ENCODE measurements around the gene SNX15. TPM values are rescaled to one million over a fixed set of nuclear protein-coding genes. Genes with fewer than 3 reads are reported as not detected.
"Not testable (repeated sequence)": the region's sequence is repeated elsewhere in the genome, so short reads cannot be mapped to it uniquely, and the experiment has no call there.

SNX15 gene
- 10 to 100 TPM; 25.5 to 34.3 (median 30.4) TPM for polyA plus RNA-seq (ENCODE audit: insufficient read length in 4 of 4)

GRCh38 chr11:65027213-65028067, at the start of gene SNX15:
Gene SNX15, plus strand, starts transcription at chr11:65027439. Its CDS starts 99 bp downstream, at chr11:65027538.
- DNase-seq (ENCODE audit: low read depth in 4 of 4, low spot score in 2 of 4), result peak; percentile 96 to 98 (median 96)

DNA sequence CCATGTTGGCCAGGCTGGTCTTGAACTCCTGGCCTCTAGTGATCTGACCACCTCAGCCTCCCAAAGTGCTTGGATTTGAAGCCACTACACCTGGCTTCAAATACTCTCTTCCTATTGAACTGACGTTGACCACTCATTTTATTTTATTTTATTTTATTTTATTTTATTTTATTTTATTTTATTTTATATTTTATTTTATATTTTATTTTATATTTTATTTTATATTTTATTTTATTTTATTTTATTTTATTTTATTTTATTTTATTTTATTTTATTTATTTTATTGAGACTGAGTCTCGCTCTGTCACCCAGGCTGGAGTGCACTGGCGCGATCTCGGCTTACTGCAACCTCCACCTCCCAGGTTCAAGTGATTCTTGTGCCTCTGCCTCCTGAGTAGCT, 43.9 kb upstream of the SNX15 start:
- DNase-seq (ENCODE audit: low read depth in 4 of 4, low spot score in 2 of 4), result not testable (repeated sequence)

- DNase-seq (ENCODE audit: low read depth in 4 of 4, low spot score in 2 of 4), result no peak
These were observed 39.0 kb upstream of the SNX15 start for GRCh38 chr11:64987998-64988854.

DNA sequence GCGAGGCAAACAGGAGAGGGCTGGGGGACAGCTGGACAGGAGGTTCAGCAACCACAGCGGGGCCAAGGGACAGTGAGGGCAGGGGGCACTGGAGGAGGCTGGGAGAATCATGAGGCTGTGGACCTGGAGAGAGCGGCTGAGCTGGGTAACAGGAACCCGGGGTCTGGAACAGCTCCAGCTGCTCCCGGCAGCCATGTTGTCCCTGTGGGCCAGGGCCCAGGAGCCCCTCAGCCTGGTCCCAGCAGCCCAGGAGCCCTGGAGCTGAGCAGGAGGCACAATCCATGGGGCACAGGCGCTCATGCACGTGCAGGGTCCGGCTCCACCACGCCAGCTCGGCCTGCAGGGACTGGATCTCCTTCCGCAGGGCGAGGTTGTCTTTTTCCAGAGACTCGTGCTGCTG, 37.8 kb upstream of the SNX15 start:
- no peak for DNase-seq (ENCODE audit: low read depth in 4 of 4, low spot score in 2 of 4)

DNA sequence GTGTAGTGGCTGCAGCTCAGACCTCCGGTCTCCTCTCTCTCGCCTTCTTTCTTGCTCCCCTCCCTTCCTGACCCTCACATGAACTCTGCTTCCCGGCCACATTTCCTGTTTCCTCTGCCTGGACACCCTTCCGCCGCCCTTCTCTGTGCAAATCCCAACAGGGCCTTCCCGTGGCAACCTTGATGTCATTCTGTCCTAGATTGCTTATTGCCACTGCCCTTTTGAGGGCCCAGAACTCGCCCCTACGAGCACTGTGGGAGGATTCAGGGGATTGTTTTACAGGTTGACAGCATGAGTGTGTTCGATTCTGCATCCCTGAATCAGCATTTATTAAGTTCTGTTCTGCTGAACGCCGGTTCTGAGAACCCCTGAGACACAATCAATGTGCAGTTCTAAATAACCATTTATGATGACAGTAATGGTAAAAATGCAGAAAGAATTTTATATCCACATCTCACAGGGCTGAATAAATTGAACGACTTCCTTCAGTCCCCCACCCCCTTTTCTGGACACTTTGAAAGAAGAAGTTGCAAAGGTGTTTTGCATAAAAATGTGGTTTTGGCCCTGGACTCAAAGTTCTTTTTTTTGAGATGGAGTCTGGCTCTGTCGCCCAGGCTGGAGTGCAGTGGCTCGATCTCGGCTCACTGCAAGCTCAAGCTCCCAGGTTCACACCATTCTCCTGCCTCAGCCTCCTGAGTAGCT, 36.9 kb upstream of the SNX15 start:
- DNase-seq (ENCODE audit: low read depth in 4 of 4, low spot score in 2 of 4), result no peak

DNA sequence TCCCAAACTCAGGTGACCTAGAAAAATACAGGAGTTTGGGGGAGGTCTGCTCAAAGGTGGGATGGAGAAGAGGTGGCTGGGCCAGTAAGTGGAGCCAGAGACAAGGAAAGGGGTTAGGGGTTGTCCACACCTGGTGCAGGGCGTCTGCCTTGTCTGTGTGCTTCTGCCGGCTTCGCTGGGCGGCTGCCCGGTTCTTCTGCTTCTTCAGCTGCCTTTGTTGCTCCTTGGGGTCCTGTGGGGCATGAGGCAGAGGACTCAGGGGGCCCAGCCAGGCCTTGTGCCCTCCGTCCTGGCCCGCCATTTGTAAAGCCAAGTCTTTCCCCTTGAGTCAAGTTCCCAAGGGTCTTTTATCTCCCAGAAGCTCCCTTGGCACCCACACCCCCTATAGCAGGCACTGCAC, 32.9 kb upstream of the SNX15 start:
- no peak for DNase-seq (ENCODE audit: low read depth in 4 of 4, low spot score in 2 of 4)

DNA sequence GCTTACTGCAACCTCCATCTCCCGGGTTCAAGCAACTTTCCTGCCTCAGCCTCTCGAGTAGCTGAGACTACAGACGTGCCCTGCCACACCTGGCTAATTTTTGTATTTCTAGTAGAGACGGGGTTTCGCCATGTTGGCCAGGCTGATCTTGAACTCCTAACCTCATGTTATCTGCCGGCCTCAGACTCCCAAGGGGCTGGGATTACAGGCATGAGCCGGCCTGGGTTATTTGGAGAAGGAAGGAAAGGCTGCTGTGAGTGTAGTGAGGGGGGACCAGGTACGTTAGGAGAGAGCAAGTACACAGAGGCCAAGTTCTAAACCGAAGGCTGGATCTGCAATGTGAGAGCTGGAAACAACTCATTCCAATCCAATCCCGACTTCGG, 30.9 kb upstream of the SNX15 start:
- no peak for DNase-seq (ENCODE audit: low read depth in 4 of 4, low spot score in 2 of 4)

DNA sequence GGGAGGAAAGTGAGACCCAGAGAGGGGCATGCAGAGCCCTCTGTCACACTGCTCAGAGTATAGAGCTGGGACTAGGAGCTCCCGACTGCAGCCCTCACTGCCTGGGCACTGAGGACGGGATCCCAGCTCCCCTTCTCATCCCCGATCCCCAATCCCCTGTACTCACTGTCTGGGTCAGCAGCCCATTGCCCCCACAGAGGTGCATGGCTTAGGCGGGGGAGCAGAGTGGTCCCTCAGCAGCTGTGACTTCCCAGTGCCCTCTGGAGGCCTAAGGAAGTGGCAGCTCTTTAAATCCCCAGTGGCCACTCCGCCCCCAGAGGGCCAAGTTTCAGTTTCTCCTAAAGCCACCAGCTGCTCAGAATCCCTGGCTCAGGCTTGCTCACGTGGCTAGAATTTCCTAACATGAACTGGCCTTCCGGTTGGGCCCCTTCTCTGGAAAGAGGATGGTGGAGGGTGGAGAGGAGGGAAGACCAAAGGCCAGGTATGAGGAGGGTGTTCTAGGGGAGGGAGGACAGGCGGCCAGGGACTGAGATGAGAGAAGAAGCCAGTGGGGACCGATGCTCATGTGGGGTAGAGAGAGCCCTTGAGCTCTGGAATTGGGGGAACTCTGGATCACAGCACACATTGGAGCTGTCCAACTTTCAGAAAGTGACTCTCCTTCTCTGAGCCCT, 30.4 kb upstream of the SNX15 start, which contains the start of gene BATF2:
Gene BATF2, minus strand, starts transcription at position 262 of the 671 bp plus-strand sequence. Its CDS starts 57 bp downstream, at position 205.
- peak; percentile 50 to 79 (median 60) for DNase-seq (ENCODE audit: low read depth in 4 of 4, low spot score in 2 of 4)

GRCh38 chr11:64998141-64998540, 29.1 kb upstream of the SNX15 start:
- DNase-seq (ENCODE audit: low read depth in 4 of 4, low spot score in 2 of 4), result no peak

DNA sequence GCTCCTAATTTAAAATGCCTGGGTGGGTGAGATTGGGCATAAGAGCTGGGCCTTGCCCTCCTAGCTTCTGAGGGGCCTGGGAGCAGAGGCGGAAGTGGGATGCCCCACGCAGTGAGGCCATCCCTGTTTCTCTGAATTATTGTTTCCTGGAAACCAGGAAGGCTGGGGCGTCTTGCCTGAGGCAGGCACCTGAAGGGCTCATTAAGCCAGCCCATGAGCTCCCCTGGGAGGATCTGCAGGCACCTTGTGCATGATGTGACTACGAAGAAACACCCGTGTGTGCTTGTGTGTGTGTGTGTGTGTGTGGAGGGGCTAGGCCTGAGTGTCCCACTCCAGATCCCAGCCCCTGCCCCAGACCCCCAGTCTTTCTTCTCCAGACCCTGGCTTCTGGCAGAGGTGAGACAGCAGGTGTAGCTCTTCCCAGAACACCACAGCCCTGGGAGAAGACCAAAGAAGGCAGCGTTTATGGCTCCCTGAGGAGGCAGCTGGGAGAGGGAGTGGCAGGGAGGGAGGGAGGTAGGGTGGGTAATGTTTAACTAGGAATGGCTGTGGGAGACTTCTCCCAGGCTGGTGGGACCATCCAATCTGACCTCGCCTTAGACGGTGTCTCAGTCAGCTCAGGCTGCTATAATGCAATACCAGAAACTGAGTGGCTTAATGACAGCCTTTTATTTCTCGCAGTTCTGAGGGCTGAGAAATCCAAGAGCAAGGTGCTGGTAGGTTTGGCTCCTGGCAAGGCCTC, 28.4 kb upstream of the SNX15 start:
- no peak for DNase-seq (ENCODE audit: low read depth in 4 of 4, low spot score in 2 of 4)

- DNase-seq (ENCODE audit: low read depth in 4 of 4, low spot score in 2 of 4), result no peak
These were observed 27.8 kb upstream of the SNX15 start for GRCh38 chr11:64999478-64999877.

- no peak for DNase-seq (ENCODE audit: low read depth in 4 of 4, low spot score in 2 of 4)
These were observed 24.5 kb upstream of the SNX15 start for GRCh38 chr11:65002706-65003105.

DNA sequence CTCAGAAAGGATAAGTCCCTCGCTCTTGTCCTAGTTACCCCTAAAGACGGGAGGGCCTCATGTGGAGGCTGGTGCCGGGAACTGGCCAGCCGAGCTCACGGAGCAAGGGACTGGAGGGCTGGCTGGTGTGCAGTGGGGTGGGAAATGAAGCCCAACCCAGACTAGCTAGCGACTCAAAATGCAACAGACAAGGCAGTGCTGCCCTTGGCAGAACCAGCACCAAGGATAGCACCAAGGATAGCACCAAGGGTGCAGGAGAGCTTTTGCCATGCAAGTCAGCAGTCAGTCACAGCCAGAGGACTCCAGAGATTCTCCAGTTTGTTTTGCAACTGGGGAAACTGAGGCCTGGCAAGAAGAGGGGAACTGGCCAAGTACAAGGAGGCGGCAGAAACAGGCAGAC, 24.0 kb upstream of the SNX15 start:
- no peak for DNase-seq (ENCODE audit: low read depth in 4 of 4, low spot score in 2 of 4)

DNA sequence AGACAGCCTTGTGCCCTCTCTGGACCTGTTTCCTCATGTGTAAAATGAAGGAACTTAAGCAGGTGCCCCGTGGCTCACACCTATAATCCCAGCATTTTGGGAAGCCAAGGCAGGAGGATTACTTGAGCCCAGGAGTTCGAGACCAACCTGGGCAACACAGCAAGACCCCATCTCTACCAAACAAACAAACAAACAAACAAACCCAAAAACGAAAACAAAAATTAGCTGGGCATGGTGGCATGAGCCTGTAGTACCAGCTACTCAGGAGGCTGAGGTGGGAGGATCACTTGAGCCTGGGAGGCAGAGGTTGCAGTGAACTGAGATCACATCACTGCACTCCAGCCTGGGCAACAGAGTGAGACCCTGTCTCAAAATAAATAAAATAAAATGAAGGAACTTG, 23.3 kb upstream of the SNX15 start:
- DNase-seq (ENCODE audit: low read depth in 4 of 4, low spot score in 2 of 4), result not testable (repeated sequence)

GRCh38 chr11:65008016-65008415, 19.2 kb upstream of the SNX15 start:
- no peak for DNase-seq (ENCODE audit: low read depth in 4 of 4, low spot score in 2 of 4)

DNA sequence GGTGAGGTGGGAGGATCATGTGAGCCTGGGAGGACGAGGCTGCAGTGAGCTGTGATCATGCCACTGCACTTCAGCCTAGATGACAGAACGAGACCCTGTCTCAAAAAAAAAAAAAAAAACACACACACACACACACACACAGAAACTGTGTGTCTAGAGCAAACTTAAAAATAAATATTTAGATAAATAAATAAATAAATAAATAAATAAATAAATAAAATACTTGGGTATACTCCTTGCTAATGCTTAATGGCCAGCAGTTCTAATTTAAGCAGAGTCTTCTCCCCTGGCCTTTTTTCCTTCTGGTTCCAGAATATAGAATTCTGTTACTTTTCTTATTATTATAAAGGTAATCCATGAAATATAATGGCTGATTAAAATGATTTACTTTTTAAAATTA, 18.4 kb upstream of the SNX15 start:
- DNase-seq (ENCODE audit: low read depth in 4 of 4, low spot score in 2 of 4), result no peak

- DNase-seq (ENCODE audit: low read depth in 4 of 4, low spot score in 2 of 4), result peak; percentile 72 to 88 (median 79)
These were observed 13.9 kb upstream of the SNX15 start for GRCh38 chr11:65013130-65013887.

GRCh38 chr11:65013888-65014725, 13.1 kb upstream of the SNX15 start, which contains the start of gene ARL2:
Gene ARL2, plus strand, starts transcription at chr11:65014160. Its CDS starts 48 bp downstream, at chr11:65014208.
- peak; percentile 81 to 88 (median 84) for DNase-seq (ENCODE audit: low read depth in 4 of 4, low spot score in 2 of 4)
